GM18951 (cell line): Measurements from ENCODE around the gene CCK.

Source experiments
- POLR2A ChIP-seq: IDR thresholded peaks from 4 replicates; pipeline ENCODE4 v1.6.1; 2011; ENCODE audit warnings: mild to moderate bottlenecking; ENCODE audit not compliant: insufficient read length, insufficient read depth; ENCODE audit errors: extremely low read depth
- in situ Hi-C: fragments of 300-500 bp; cut with MboI; formaldehyde crosslinking; loops from one replicate; pipeline ENCODE4 v1.12.0; 2022; ENCODE audit warnings: low sequenced_read_pairs, mixed read lengths, inconsistent platforms; ENCODE audit not compliant: unreplicated experiment

The CCK gene

DNA sequence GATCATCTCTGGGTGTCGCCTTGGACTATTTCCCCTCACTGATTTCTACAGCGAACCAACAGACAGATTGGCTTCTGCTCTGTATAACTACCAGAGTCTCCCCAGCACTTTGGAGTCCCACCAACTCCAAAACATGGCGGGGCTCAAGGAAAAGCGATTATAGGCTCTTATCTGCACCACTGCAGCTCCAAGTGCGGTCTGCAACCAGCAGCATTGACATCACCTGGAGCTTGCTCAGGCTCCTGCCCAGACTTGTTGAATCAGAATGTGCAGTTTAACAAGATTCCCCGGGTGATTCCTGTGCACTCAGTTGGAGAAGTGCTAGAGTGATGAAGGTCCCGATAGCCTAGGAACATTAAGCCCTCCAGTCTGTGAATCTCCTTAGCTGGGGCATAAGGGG is 9.0 kb downstream of the CCK start:
- in situ Hi-C loops = no loop called here
- no peak for TF ChIP-seq POLR2A

DNA sequence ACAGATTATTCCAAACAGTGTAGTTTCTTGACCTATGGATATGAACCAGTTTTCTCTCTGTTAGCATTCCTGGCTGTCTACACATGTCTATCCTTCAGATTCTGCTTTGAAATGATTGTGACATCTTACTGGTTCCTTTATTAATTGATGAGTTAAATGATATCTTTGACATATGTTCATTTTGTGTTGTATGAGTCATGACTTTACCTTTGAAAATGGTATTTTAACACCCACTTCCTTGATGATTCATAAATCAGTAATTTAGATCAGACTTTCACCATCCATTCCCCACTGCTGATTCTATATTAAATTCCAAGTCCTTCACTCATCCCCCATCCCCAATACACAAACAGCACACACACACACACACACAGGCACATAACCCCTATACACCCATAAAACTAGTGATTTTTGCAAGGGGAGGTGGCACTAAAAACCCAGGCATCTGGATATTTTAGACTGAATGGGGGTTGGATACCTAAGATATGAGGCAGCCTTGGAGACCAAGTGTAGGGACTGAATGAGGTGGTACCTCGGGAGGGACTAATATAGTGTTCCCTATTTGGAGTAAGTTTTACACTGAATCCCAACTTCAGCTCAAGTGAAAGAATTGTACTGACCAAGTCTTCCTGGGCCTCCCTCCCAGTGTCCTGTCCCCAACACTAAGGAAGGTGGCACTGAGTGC is 9.7 kb downstream of the CCK start:
- TF ChIP-seq POLR2A = no peak
- in situ Hi-C loops = no loop called here

DNA sequence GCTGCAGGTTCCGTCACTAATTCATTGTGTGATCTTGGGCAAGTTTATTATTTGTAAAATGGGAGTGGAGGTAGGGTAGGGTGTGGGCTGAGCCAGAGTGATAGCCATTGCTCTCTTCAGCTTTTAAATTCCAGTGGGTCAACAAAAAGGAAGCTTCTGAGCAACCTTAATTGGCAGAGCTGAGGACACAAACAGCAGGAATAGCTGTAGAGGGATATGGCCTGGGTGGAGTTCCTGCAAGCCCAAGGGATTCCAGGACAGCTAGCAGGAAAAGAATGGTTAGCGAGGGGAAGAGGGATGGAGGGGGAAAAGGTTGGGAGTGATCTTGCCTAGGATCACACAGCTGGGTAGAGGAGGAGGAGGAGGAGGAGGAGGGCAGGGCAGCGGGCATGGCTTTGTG is 11.4 kb downstream of the CCK start:
- in situ Hi-C loops = no loop called here
- no peak for TF ChIP-seq POLR2A

GRCh38 chr3:42250761-42251160 is 15.2 kb downstream of the CCK start:
- in situ Hi-C loops = no loop called here
- TF ChIP-seq POLR2A = no peak

DNA sequence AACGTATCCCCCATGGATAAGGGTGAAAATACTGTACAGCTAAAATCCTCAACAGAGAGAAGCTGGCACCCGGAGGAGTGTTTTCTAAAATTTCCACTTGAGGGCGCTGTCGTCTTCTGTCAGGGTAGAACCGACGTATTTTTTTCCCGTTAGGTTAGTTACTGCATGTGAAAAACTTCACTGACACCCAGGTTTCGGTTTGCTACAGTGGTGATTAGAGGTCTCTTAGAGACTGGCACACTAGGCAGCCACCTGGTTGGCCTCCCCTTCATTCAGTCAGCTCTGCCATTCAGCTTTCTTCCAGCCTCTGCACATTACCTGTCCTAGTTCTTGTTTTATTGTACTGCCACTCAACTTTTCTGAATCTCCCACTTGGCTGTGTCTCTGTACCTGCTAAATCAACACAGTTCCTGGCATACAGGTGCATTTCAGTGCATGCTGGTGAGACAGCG is 18.4 kb downstream of the CCK start:
- no peak for TF ChIP-seq POLR2A
- in situ Hi-C loops = loop anchor here (5.0 to 25.0 kb wide), 2 partner anchors 190 to 290 kb away; no protein-coding TSS in a partner anchor

GRCh38 chr3:42246091-42246490 is 19.9 kb downstream of the CCK start:
- TF ChIP-seq POLR2A = no peak
- in situ Hi-C loops = loop anchor here (5.0 to 25.0 kb wide), 2 partner anchors 191 to 291 kb away; no protein-coding TSS in a partner anchor

GRCh38 chr3:42236611-42237010 is 29.4 kb downstream of the CCK start:
- in situ Hi-C loops = loop anchor here (25.0 kb wide), 1 partner anchor 301 kb away; no protein-coding TSS in a partner anchor
- TF ChIP-seq POLR2A = no peak

GRCh38 chr3:42235532-42235931 is 30.5 kb downstream of the CCK start:
- in situ Hi-C loops = loop anchor here (25.0 kb wide), 1 partner anchor 302 kb away; no protein-coding TSS in a partner anchor

GRCh38 chr3:42230860-42231259 is 35.1 kb downstream of the CCK start:
- TF ChIP-seq POLR2A = no peak
- in situ Hi-C loops = loop anchor here (25.0 kb wide), 1 partner anchor 306 kb away; no protein-coding TSS in a partner anchor

More at GRCh38 chr3:42235532-42235931, 30.5 kb downstream of the CCK start:
- no peak for TF ChIP-seq POLR2A

GRCh38 chr3:42229942-42230688 is 35.9 kb downstream of the CCK start:
- in situ Hi-C loops = loop anchor here (10.0 to 25.0 kb wide), 3 partner anchors 115 to 335 kb away; no protein-coding TSS in a partner anchor
- no peak for TF ChIP-seq POLR2A

DNA sequence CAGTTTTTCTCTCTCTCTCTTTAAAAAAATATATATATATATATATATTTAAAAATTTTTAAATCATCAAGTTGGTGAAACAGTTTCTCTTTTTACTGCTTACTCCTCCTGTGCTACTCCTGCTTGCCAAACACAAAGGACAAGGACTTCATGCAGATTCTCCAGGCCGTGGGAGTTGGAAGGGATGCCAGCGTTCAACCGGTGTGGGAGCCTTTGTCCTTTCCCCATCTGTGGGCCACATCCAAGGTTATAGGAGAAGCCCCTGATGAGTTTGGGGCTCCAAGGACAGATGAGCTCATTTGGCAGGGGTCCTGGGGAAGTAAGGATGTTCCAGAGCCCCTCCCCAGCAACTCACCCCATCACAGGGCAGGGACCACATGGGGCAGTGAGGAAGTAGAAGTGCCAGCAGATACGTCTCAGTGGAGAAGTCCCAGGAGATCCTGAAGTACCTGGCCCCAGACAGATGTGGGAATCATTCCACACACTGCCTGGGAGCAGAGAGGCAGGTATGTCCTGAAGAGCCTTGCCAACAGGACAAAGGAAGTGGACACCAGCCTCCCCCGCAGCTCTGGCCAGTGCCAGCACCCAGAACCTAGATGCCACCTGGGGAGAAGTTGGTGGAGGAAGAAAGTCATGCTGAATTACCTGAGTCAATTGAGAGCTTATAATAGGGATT is 36.6 kb downstream of the CCK start:
- in situ Hi-C loops = loop anchor here (10.0 to 25.0 kb wide), 3 partner anchors 115 to 335 kb away; no protein-coding TSS in a partner anchor
- TF ChIP-seq POLR2A = no peak

DNA sequence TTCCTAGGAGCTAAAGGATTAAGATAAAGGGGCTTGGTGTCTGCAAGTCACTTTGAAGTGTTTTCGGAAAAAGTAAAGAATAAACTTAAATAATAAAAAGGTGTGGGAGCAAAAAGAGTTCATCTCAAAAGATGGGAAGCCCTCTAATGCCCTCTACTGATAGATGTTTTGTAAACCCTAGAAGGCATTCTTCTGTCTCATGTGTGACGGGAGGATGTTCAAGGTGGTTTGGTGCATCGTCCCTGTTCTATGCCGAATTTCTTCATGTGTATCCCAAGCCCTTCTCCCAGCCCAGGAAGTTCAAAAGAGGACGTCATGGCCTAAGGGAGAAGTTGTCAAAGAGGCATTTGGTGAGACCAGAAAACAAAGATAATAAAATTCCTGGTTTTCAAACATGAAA is 37.2 kb downstream of the CCK start:
- no peak for TF ChIP-seq POLR2A
- in situ Hi-C loops = loop anchor here (10.0 to 25.0 kb wide), 3 partner anchors 114 to 334 kb away; no protein-coding TSS in a partner anchor
